Measurements from ENCODE around the gene NR5A1.

GRCh38 chr9:124475868-124476690, 31.1 kb downstream of the NR5A1 start:
- TF ChIP-seq CTCF (IDR thresholded peaks at IDR 0.05) (no peak), POLR2A (IDR thresholded peaks at IDR 0.05) (no peak)
